GM12891 (cell line): Measurements from ENCODE around the gene ANKRD13B.
A peak's percentile ranks its signal among the peaks of the same experiment; 100 is the strongest.

Source experiments
- DNase-seq: peaks from one replicate; pipeline ENCODE4 v3.0.0; 2011; ENCODE audit warnings: low spot score; ENCODE audit not compliant: insufficient read length
- FAIRE-seq: peaks from 2 replicates; lab custom pipeline; 2011; peaks lifted over from hg19 to GRCh38; lab: Jason Lieb, UNC
- PAX5 ChIP-seq: IDR thresholded peaks from 2 replicates; pipeline ENCODE4 v1.6.1; 2011; ENCODE audit warnings: low read length, moderate library complexity, mild to moderate bottlenecking; ENCODE audit not compliant: insufficient read depth, severe bottlenecking
- POLR2A ChIP-seq: IDR thresholded peaks from 2 replicates; pipeline ENCODE4 v1.6.1; 2011; ENCODE audit warnings: low read depth, low read length, control low read depth
- POLR2AphosphoS5 ChIP-seq: IDR thresholded peaks from 2 replicates; pipeline ENCODE4 v1.6.1; 2011; ENCODE audit warnings: low read depth, low read length, control low read depth
- POU2F2 ChIP-seq: IDR thresholded peaks from 2 replicates; pipeline ENCODE4 v1.6.1; 2011; ENCODE audit warnings: low read depth, mild to moderate bottlenecking, control low read depth, low read length, moderate library complexity
- SPI1 ChIP-seq: IDR thresholded peaks from 2 replicates; pipeline ENCODE4 v1.6.1; 2011; ENCODE audit warnings: low read depth, low read length, control low read depth
- TAF1 ChIP-seq: IDR thresholded peaks from 2 replicates; pipeline ENCODE4 v1.6.1; 2011; ENCODE audit warnings: low read depth, low read length, control low read depth

ANKRD13B gene

GRCh38 chr17:29588017-29588561, 4.8 kb upstream of the ANKRD13B start:
- FAIRE-seq (no peak), DNase-seq (no peak)
- TF ChIP-seq POU2F2, result no peak
- TF ChIP-seq POLR2AphosphoS5, result no peak
- no peak for TF ChIP-seq POLR2A
- no peak for TF ChIP-seq PAX5
- TF ChIP-seq TAF1, result no peak
- no peak for TF ChIP-seq SPI1

- FAIRE-seq (peak; percentile 55), DNase-seq (no peak)
- TF ChIP-seq POLR2A (no peak), SPI1 (no peak), PAX5 (no peak), POU2F2 (no peak), POLR2AphosphoS5 (no peak), TAF1 (no peak)
Observed at GRCh38 chr17:29588562-29589411, 4.1 kb upstream of the ANKRD13B start.

GRCh38 chr17:29589524-29590410, 3.2 kb upstream of the ANKRD13B start, which contains the start of gene GIT1:
GIT1 (minus strand) TSS chr17:29589648; CDS start chr17:29589378, 270 bp downstream.
- TF ChIP-seq POLR2AphosphoS5, result no peak
- TF ChIP-seq POU2F2, result no peak
- TF ChIP-seq POLR2A, result no peak
- TF ChIP-seq PAX5, result peak; percentile 43
- TF ChIP-seq TAF1, result no peak
- TF ChIP-seq SPI1, result 0 out of 2 replicates have a peak, but pooled peaks have one; percentile 3
- DNase-seq (peak; percentile 95), FAIRE-seq (peak; percentile 90)

- peak; percentile 87 for FAIRE-seq
- no peak for TF ChIP-seq POU2F2
- TF ChIP-seq TAF1, result no peak
- no peak for DNase-seq
Observed at GRCh38 chr17:29590411-29591145, 2.4 kb upstream of the ANKRD13B start.

GRCh38 chr17:29591146-29591736, 1.7 kb upstream of the ANKRD13B start:
- peak; percentile 20 for FAIRE-seq
- TF ChIP-seq TAF1, result no peak
- TF ChIP-seq PAX5, result no peak
- no peak for TF ChIP-seq POLR2A
- no peak for TF ChIP-seq POLR2AphosphoS5
- no peak for TF ChIP-seq SPI1
- TF ChIP-seq POU2F2, result no peak
- no peak for DNase-seq

- 0 out of 2 replicates have a peak, but pooled peaks have one; percentile 21 for TF ChIP-seq POU2F2
- no peak for TF ChIP-seq TAF1
- peak; percentile 78 for FAIRE-seq
- DNase-seq, result peak; percentile 85
Observed at GRCh38 chr17:29591737-29592608, 959 bp upstream of the ANKRD13B start.

- DNase-seq (no peak), FAIRE-seq (no peak)
- TF ChIP-seq POLR2A (no peak), PAX5 (no peak), TAF1 (no peak), POU2F2 (no peak), POLR2AphosphoS5 (no peak), SPI1 (no peak)
Observed at GRCh38 chr17:29593591-29594518, 923 bp downstream of the ANKRD13B start.
